Kidney (tissue), 22 donors: ENCODE measurements around the gene MEGF8. TPM values are rescaled to one million over a fixed set of nuclear protein-coding genes. Genes with fewer than 3 reads are reported as not detected.

ENCODE experiments used
- DNase-seq, 5 donors: peaks; one replicate each; pipeline ENCODE4 v3.0.0-alpha.2; 2013 to 2020
- FAIRE-seq: peaks from 2 replicates; lab custom pipeline; 2012; peaks lifted over from hg19 to GRCh38; lab: Jason Lieb, UNC
- H3K27ac ChIP-seq, 2 donors: one replicate each; pipeline ENCODE4 v1.7.0; 2013; ENCODE audit warnings: low read depth in 2 of 2, low read length in 2 of 2, inconsistent platforms in 1 of 2
- H3K27me3 ChIP-seq: one replicate; pipeline ENCODE4 v1.7.1; 2013; ENCODE audit warnings: low read length, inconsistent platforms; ENCODE audit not compliant: control insufficient read depth, insufficient read depth
- H3K36me3 ChIP-seq, 3 donors: one replicate each; pipeline versions ENCODE4 v1.7.0 to v1.7.1; 2013; ENCODE audit warnings: low read length in 3 of 3, control low read depth in 1 of 3, inconsistent platforms in 1 of 3; ENCODE audit not compliant: insufficient read depth in 3 of 3, control insufficient read depth in 2 of 3
- H3K4me1 ChIP-seq, 3 donors: one replicate each; pipeline versions ENCODE4 v1.7.0 to v1.7.1; 2013; ENCODE audit warnings: low read length in 3 of 3, inconsistent platforms in 1 of 3, low read depth in 1 of 3; ENCODE audit not compliant: control insufficient read depth in 2 of 3, insufficient read depth in 2 of 3
- H3K4me3 ChIP-seq, 3 donors: one replicate each; pipeline versions ENCODE4 v1.7.0 to v1.8.1; 2013; ENCODE audit warnings: low read length in 3 of 3, control low read depth in 1 of 3, inconsistent platforms in 1 of 3
- H3K9ac ChIP-seq, 3 donors: one replicate each; pipeline versions ENCODE4 v1.7.0 to v1.7.1; 2013; ENCODE audit warnings: low read length in 3 of 3, control low read depth in 1 of 3, inconsistent platforms in 1 of 3
- H3K9me3 ChIP-seq, 3 donors: one replicate each; pipeline versions ENCODE4 v1.7.0 to v1.7.1; 2013; ENCODE audit warnings: low read length in 3 of 3, control low read depth in 1 of 3, inconsistent platforms in 1 of 3; ENCODE audit not compliant: control insufficient read depth in 2 of 3, insufficient read depth in 1 of 3
- CTCF ChIP-seq: IDR thresholded peaks from 3 replicates; pipeline ENCODE4 v1.5.1; 2012; ENCODE audit warnings: mild to moderate bottlenecking, moderate library complexity, borderline replicate concordance; ENCODE audit not compliant: insufficient read depth; ENCODE audit errors: extremely low read depth
- intact Hi-C: fragments of 100-400 bp; cut with DNase I; formaldehyde crosslinking; loops from one replicate; pipeline ENCODE4 v1.11.1; 2022
- long read RNA-seq, 10 donors: library from polyadenylated mRNA in 1 of 10; unstranded in 1 of 10; transcript quantifications; one replicate each; pipeline ENCODE4 v2.0.0 and lab custom pipeline, GENCODE V29; 2021 to 2026
- polyA plus RNA-seq: library from polyadenylated mRNA; stranded (reverse); fragments of 350-450 nt; fragmentation: Illumina TruSeq; extraction: RNeasy Lipid Tissue Mini Kit (QIAGEN cat#74804); gene quantifications from one replicate; pipeline ENCODE4 v1.2.3, GENCODE V29; 2014; ENCODE audit warnings: low read depth, low replicate concordance; ENCODE audit not compliant: insufficient read depth
- total RNA-seq: library from RNA; stranded (reverse); fragmentation: NEBNext Ultra II Directional; extraction: Animal tissue kit (Norgen Biotek cat#: 25700); gene quantifications from one replicate; pipeline ENCODE4 v1.2.1, GENCODE V29; 2021
- donor health status: control.
- donor health status: control.
- donor health status: control.
- donor health status: control.
- donor health status: control.
- donor health status: DM: yes; HTN: yes; CAD: no.
- donor health status: Normal renal cell carcinoma (clear cell type).

Gene MEGF8, protein sequence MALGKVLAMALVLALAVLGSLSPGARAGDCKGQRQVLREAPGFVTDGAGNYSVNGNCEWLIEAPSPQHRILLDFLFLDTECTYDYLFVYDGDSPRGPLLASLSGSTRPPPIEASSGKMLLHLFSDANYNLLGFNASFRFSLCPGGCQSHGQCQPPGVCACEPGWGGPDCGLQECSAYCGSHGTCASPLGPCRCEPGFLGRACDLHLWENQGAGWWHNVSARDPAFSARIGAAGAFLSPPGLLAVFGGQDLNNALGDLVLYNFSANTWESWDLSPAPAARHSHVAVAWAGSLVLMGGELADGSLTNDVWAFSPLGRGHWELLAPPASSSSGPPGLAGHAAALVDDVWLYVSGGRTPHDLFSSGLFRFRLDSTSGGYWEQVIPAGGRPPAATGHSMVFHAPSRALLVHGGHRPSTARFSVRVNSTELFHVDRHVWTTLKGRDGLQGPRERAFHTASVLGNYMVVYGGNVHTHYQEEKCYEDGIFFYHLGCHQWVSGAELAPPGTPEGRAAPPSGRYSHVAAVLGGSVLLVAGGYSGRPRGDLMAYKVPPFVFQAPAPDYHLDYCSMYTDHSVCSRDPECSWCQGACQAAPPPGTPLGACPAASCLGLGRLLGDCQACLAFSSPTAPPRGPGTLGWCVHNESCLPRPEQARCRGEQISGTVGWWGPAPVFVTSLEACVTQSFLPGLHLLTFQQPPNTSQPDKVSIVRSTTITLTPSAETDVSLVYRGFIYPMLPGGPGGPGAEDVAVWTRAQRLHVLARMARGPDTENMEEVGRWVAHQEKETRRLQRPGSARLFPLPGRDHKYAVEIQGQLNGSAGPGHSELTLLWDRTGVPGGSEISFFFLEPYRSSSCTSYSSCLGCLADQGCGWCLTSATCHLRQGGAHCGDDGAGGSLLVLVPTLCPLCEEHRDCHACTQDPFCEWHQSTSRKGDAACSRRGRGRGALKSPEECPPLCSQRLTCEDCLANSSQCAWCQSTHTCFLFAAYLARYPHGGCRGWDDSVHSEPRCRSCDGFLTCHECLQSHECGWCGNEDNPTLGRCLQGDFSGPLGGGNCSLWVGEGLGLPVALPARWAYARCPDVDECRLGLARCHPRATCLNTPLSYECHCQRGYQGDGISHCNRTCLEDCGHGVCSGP (N-terminal part only)
- total RNA-seq (31.6 TPM), polyA plus RNA-seq (8.7 TPM)
- long read RNA-seq, donor 1, partial matches to known transcripts: 5 of 5 reads
- long read RNA-seq, donor 1, other reads (novel, unspliced or antisense): 0 of 5 reads
- long read RNA-seq, donor 2: 0 reads
- long read RNA-seq, donor 3: 0 reads
- long read RNA-seq, donor 4: 0 reads
- long read RNA-seq, donor 5: 0 reads
- long read RNA-seq, donor 6: 0 reads
- long read RNA-seq, donor 7, partial matches to known transcripts: 23 of 37 reads
- long read RNA-seq, donor 7, other reads (novel, unspliced or antisense): 14 of 37 reads
- long read RNA-seq, donor 8: 0 reads
- long read RNA-seq, donor 9: 0 reads
- long read RNA-seq, donor 10: 0 reads

DNA sequence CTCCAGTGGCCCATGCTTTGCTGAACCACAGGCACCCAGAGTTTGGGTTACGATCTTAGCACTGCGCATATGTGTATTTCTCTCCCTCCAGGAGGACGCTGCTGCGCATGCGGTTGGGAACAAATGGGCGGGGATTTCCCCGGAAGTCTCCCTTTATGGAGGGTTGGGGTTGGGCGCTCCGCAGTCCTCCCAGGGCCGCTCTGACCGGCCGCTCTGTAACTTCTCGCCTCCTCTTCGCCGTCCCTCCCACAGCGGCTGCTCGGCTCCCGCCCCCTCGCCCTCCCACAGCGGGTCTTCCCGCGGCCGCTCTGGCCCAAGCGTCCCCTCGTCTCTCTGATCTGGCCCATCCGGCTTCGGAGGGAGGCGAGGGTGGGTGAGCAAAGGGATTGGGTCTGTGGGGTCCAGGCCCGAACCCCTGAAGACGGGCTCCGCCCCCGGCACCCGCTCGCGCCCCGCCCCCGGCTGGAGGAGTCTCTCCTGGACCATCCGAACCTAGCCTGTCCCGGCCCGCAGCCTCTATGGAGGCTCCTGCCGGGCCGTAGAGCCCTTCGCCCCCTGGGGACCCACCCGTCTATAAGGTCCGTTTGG is at the start of gene MEGF8:
Gene MEGF8 (plus strand): TSS at position 328 of the 588 bp plus-strand sequence. CDS start 609 bp downstream, outside the sequence.
- DNase-seq (peak; percentile 99 to 100 (median 99)), FAIRE-seq (peak; percentile 97)
- H3K36me3 ChIP-seq: no peaks in the 10 kb centered on the region
- H3K4me3 ChIP-seq: peak within 1 kb of the TSS; percentile 59 to 91 (median 73)
- peak within 1 kb of the TSS; percentile 2 to 94 (median 44) for H3K9ac ChIP-seq
- peaks cover 4% of the 10 kb centered on the region for H3K27me3 ChIP-seq
- intact Hi-C loops: no loop called here
- TF ChIP-seq CTCF: peak; percentile 81
- H3K4me1 ChIP-seq: peaks cover 0 to 10% (median 9%) of the 10 kb centered on the region in 3 donors
- H3K9me3 ChIP-seq: no peaks in the 10 kb centered on the region
- peak within 1 kb of the TSS in 1 of 2 donors; percentile 71 for H3K27ac ChIP-seq

DNA sequence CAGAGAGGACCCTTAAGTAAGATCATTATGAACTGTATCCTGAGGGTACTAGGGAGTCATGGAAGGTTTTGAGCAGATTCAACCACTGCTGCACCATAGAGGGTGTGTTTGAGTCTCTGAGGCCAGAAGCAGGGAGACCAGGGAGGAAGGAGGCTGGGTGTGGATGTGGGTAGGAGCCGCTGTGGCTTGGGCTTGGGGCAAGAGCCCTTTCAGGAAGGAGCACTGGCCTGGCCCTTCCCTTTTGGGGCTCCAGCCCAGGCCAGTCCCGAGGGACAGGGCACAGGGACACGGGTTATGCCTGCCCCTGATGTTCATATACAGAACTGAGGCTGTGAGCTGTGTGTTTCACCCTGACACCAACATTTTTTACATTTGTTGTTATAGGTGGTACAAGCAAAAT is 49.2 kb upstream of the MEGF8 start:
- Histone ChIP-seq H3K36me3 (peaks cover 0 to 17% (median 6%) of the 10 kb centered on the region in 3 donors), H3K9me3 (no peaks in the 10 kb centered on the region), H3K4me3 (no peak overlapping the region), H3K27ac (no peak overlapping the region), H3K4me1 (peaks cover 0 to 27% (median 23%) of the 10 kb centered on the region in 3 donors), H3K9ac (no peak overlapping the region), H3K27me3 (no peaks in the 10 kb centered on the region)
- no peak for TF ChIP-seq CTCF
- intact Hi-C loops: no loop called here
- DNase-seq (no peak), FAIRE-seq (no peak)

DNA sequence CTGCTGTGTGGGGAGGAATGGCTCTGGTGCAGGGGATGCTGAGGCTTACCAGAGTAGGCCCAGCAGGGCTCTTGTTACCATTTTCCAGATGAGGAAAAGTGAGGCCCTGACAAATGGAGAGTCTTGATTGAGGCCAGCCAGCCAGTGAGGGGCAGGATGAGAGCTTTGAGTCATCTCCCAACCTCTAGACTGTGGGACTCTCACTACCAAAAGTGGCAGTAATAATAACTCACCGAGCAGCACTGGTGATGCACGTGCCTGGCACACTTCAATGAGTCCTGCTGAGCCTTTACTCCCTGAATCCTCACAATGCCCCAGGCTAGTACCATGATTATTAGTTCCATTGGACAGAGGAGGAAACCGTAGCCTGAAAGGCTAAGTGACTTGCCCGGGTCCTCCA is 48.6 kb upstream of the MEGF8 start:
- H3K9ac ChIP-seq: peak overlapping the region in 1 of 3 donors; percentile 34
- DNase-seq: no peak
- no peak overlapping the region for H3K4me3 ChIP-seq
- no peak overlapping the region for H3K27ac ChIP-seq
- no peak for FAIRE-seq
- H3K27me3 ChIP-seq: no peaks in the 10 kb centered on the region
- TF ChIP-seq CTCF: no peak
- H3K9me3 ChIP-seq: no peaks in the 10 kb centered on the region
- H3K36me3 ChIP-seq: peaks cover 0 to 17% (median 6%) of the 10 kb centered on the region in 3 donors
- H3K4me1 ChIP-seq: peaks cover 0 to 28% (median 25%) of the 10 kb centered on the region in 3 donors
- intact Hi-C loops: no loop called here
